GM12878 (cell line): ENCODE data around the gene DCLRE1B. TPM values are rescaled to one million over a fixed set of nuclear protein-coding genes. Genes with fewer than 3 reads are reported as not detected.

Experiments
- ATAC-seq: fragments of 200-7000 bp; cut with Tn5 transposase; 3 replicates; pipeline ENCODE4 v1.9.1; 2020; ENCODE audit warnings: mild to moderate bottlenecking, moderate library complexity
- BruUV-seq: library from RNA; stranded (reverse); fragments of 400-500 nt; replicated peaks from 2 replicates; lab custom pipeline; 2021; lab: Mats Ljungman, UMichigan
- CTCF ChIA-PET: fragments of 300-600 bp; sonication (Branson Sonifier 250); formaldehyde crosslinking; extraction: SDS; loops from one replicate; lab custom pipeline; 2021; ENCODE audit warnings: inconsistent platforms; lab: Yijun Ruan, JAX
- POLR2A ChIA-PET: fragments of 350-600 bp; formaldehyde crosslinking; extraction: SDS; loops from one replicate; lab custom pipeline; 2021; ENCODE audit warnings: inconsistent platforms; lab: Charles Lee
- RAD21 ChIA-PET: fragments of 300-600 bp; sonication (Branson Sonifier 250); formaldehyde crosslinking; loops from one replicate; lab custom pipeline; 2023; ENCODE audit warnings: antibody characterized with exemption; ENCODE audit not compliant: unreplicated experiment; lab: Charles Lee
- SMC1A ChIA-PET: fragments of 300-600 bp; sonication (Branson Sonifier 250); formaldehyde crosslinking; loops from one replicate; lab custom pipeline; 2023; ENCODE audit not compliant: unreplicated experiment, uncharacterized antibody; lab: Charles Lee
- DNase-seq: peaks from one replicate; pipeline ENCODE4 v3.0.0-alpha.2; 2011; ENCODE audit warnings: low read depth, low spot score
- FAIRE-seq: peaks from 3 replicates; lab custom pipeline; 2011; peaks lifted over from hg19 to GRCh38; lab: Jason Lieb, UNC
- H2AFZ ChIP-seq: 2 replicates; pipeline ENCODE4 v1.6.0; 2011; ENCODE audit warnings: low read depth, low read length, control low read depth; ENCODE audit not compliant: control insufficient read depth
- H3K27ac ChIP-seq: 2 replicates; pipeline ENCODE4 v1.5.1; 2011; ENCODE audit warnings: control low read depth; ENCODE audit not compliant: control insufficient read depth, insufficient read depth
- H3K27me3 ChIP-seq, 2 experiments: replicated peaks in 1 of 2; 2 replicates each; pipeline versions ENCODE4 v1.6.0 to v1.6.1; 2011; ENCODE audit warnings: low read length in 1 of 2; ENCODE audit not compliant: control insufficient read depth in 2 of 2, insufficient read depth in 2 of 2
- H3K36me3 ChIP-seq, 2 experiments: 2 replicates each; pipeline ENCODE4 v1.5.1; 2011; ENCODE audit warnings: low read length in 1 of 2; ENCODE audit not compliant: control insufficient read depth in 2 of 2, insufficient read depth in 2 of 2
- H3K4me1 ChIP-seq: 2 replicates; pipeline ENCODE4 v1.6.1; 2011; ENCODE audit warnings: mild to moderate bottlenecking, low read length, moderate library complexity, mixed read lengths; ENCODE audit not compliant: control insufficient read depth, insufficient read depth
- H3K4me2 ChIP-seq: 2 replicates; pipeline ENCODE4 v1.6.0; 2011; ENCODE audit warnings: control low read depth; ENCODE audit not compliant: control insufficient read depth, insufficient read depth
- H3K4me3 ChIP-seq: fragments of 200-600 bp; sonication (generic); 2 replicates; pipeline ENCODE4 v1.5.1; 2016
- H3K79me2 ChIP-seq: 2 replicates; pipeline ENCODE4 v1.6.0; 2011; ENCODE audit warnings: low read length; ENCODE audit not compliant: control insufficient read depth, insufficient read depth
- H3K9ac ChIP-seq: 2 replicates; pipeline ENCODE4 v1.8.0; 2011; ENCODE audit warnings: low read length, control low read depth, mixed read lengths; ENCODE audit not compliant: control insufficient read depth, insufficient read depth
- H3K9me3 ChIP-seq: replicated peaks from 3 replicates; pipeline ENCODE4 v1.5.1; 2011; ENCODE audit warnings: mild to moderate bottlenecking, low read length; ENCODE audit not compliant: control insufficient read depth, insufficient read depth
- H4K20me1 ChIP-seq: 2 replicates; pipeline ENCODE4 v1.6.0; 2011; ENCODE audit not compliant: control insufficient read depth, insufficient read depth
- ATF2 ChIP-seq: IDR thresholded peaks from 2 replicates; pipeline ENCODE4 v1.6.1; 2012; ENCODE audit warnings: low read length, inconsistent platforms
- CEBPB ChIP-seq, 2 experiments: fragments of 150-350 bp in 1 of 2; IDR thresholded peaks; 2 replicates each; pipeline ENCODE4 v1.6.1; 2012 to 2014; ENCODE audit warnings: low read depth in 2 of 2, low read length in 2 of 2, borderline replicate concordance in 1 of 2, inconsistent platforms in 1 of 2
- EGR1 ChIP-seq, 2 experiments: IDR thresholded peaks; 1 replicate in 1 of 2; 2 replicates in 1 of 2; pipeline ENCODE4 v1.6.1; 2011 to 2012; ENCODE audit warnings: low read depth in 2 of 2, low read length in 2 of 2, borderline replicate concordance in 1 of 2, mild to moderate bottlenecking in 1 of 2, moderate library complexity in 1 of 2
- ELK1 ChIP-seq: IDR thresholded peaks from 2 replicates; pipeline ENCODE4 v1.6.1; 2012; ENCODE audit warnings: low read depth, low read length, improper control_type of control experiment
- ESRRA ChIP-seq: IDR thresholded peaks from 2 replicates; pipeline ENCODE4 v1.6.1; 2012; ENCODE audit warnings: mild to moderate bottlenecking, low read length, improper control_type of control experiment
- GATAD2B ChIP-seq: fragments of 450-650 bp; conservative IDR thresholded peaks from 2 replicates; pipeline ENCODE4 v1.6.1; 2017; ENCODE audit warnings: low read depth, mild to moderate bottlenecking, moderate library complexity
- LARP7 ChIP-seq: fragments of 450-650 bp; IDR thresholded peaks from 2 replicates; pipeline ENCODE4 v1.6.1; 2017; ENCODE audit warnings: mild to moderate bottlenecking
- MYC ChIP-seq: IDR thresholded peaks from 2 replicates; pipeline ENCODE4 v1.6.1; 2011; ENCODE audit warnings: mild to moderate bottlenecking, low read length, moderate library complexity, inconsistent platforms; ENCODE audit not compliant: insufficient read depth, insufficient replicate concordance, insufficient read length, severe bottlenecking
- NKRF ChIP-seq: fragments of 450-650 bp; conservative IDR thresholded peaks from 2 replicates; pipeline ENCODE4 v1.6.1; 2017; ENCODE audit warnings: mild to moderate bottlenecking, moderate library complexity
- NR2C2 ChIP-seq: IDR thresholded peaks from 2 replicates; pipeline ENCODE4 v1.6.1; 2011; ENCODE audit warnings: borderline replicate concordance, low read depth; ENCODE audit not compliant: control insufficient read depth, insufficient read length
- POLR2AphosphoS2 ChIP-seq: IDR thresholded peaks from 2 replicates; pipeline ENCODE4 v1.6.1; 2011; ENCODE audit warnings: low read depth, mild to moderate bottlenecking, low read length, improper control_type of control experiment, moderate library complexity
- RB1 ChIP-seq: fragments of 450-650 bp; formaldehyde crosslinking; IDR thresholded peaks from 2 replicates; pipeline ENCODE4 v1.6.1; 2017; ENCODE audit warnings: mild to moderate bottlenecking, borderline replicate concordance
- SMAD5 ChIP-seq: IDR thresholded peaks from 2 replicates; pipeline ENCODE4 v1.6.1; 2016; ENCODE audit warnings: antibody characterized with exemption, low read depth
- USF2 ChIP-seq: IDR thresholded peaks from 2 replicates; pipeline ENCODE4 v1.6.1; 2011; ENCODE audit warnings: low read depth, low read length, improper control_type of control experiment, borderline replicate concordance
- WRNIP1 ChIP-seq: IDR thresholded peaks from 2 replicates; pipeline ENCODE4 v1.6.1; 2011; ENCODE audit warnings: low read depth, low read length, improper control_type of control experiment, borderline replicate concordance
- ZNF274 ChIP-seq: IDR thresholded peaks from one replicate; pipeline ENCODE4 v1.8.0; 2011; ENCODE audit not compliant: insufficient read length, insufficient read depth
- WGBS: methylation state at CpG from one replicate; pipeline ENCODE4 v1.1.6; 2016; ENCODE audit warnings: low lambda C conversion rate; ENCODE audit not compliant: insufficient replicate concordance, insufficient coverage; ENCODE audit errors: missing lambda C conversion rate; 5-methylcytosine and 5-hydroxymethylcytosine counted together
- in situ Hi-C: fragments of 300-500 bp; cut with MboI; formaldehyde crosslinking; loops from 9 replicates; pipeline ENCODE4 v1.14.3; 2018; ENCODE audit warnings: mixed read lengths
- intact Hi-C: fragments of 100-400 bp; cut with micrococcal nuclease; formaldehyde crosslinking; loops from one replicate; pipeline ENCODE4 v1.14.2; 2022; ENCODE audit not compliant: unreplicated experiment
- polyA plus RNA-seq, 11 experiments: library from polyadenylated mRNA; depleted of rRNA in 4 of 11; unstranded in 6 of 11; stranded (reverse) in 5 of 11; fragments of >200 nt; fragmentation: Nextera tagmentation in 4 of 11; fragmentation: Illumina TruSeq in 1 of 11; extraction: Ambion mirVana in 4 of 11; extraction: Trizol in 1 of 11; gene quantifications; 1 replicate in 1 of 11; 2 replicates in 10 of 11; pipeline versions ENCODE4 v1.2.1 to v1.2.3, GENCODE V29; 2011 to 2016; ENCODE audit warnings: inconsistent platforms in 2 of 11, missing spikeins in 2 of 11, low read depth in 1 of 11
- total RNA-seq, 4 experiments: library from RNA; depleted of rRNA in 3 of 4; stranded (reverse); fragments of >200 nt in 3 of 4; fragmentation: Illumina TruSeq in 1 of 4; extraction: Trizol in 1 of 4; gene quantifications; 2 replicates each; pipeline versions ENCODE4 v1.2.1 to v1.2.3, GENCODE V29; 2013 to 2021

Gene DCLRE1B
- total and polyA plus RNA-seq, 10 of the 15 experiments (the other 5 are each of a cell fraction or from before 2014, with no cell fraction given): 5.4 to 18.3 (median 13.4) TPM

GRCh38 chr1:113904293-113904673 lies 843 bp upstream of the DCLRE1B start (continued):
- TF ChIP-seq ELK1: no peak
- TF ChIP-seq NR2C2: no peak
- no peak for TF ChIP-seq POLR2AphosphoS2

GRCh38 chr1:113905435-113905861 lies 322 bp downstream of the DCLRE1B start:
- WGBS: 4% methylated on average over 15 of the region's 17 CpGs
- peak overlapping the region; percentile 95 for H3K4me2 ChIP-seq
- H3K27ac ChIP-seq: peak overlapping the region; percentile 84
- H3K27me3 ChIP-seq: no peaks in the 10 kb centered on the region
- H3K36me3 ChIP-seq: peaks cover 0 to 9% of the 10 kb centered on the region in 2 experiments; a peak in 1 of 4 replicates
- TSS peak; percentile 75 for BruUV-seq
- FAIRE-seq: no peak
- DNase-seq: no peak
- H3K9ac ChIP-seq: peak overlapping the region; percentile 93
- H2AFZ ChIP-seq: peak overlapping the region; percentile 95
- CTCF ChIA-PET: interaction anchor here (1.0 to 7.7 kb wide), 8 partner anchors 16 to 377 kb away, joined by 3 to 79 read pairs (median 41); partner anchors contain the start of gene HIPK1
- ATAC-seq: peak; percentile 27
- POLR2A ChIA-PET: interaction anchor here (0.6 to 5.8 kb wide), 5 partner anchors 10 to 47 kb away, joined by 4 to 68 read pairs (median 38); partner anchors contain the start of gene HIPK1
- in situ Hi-C loops (no loop called here), intact Hi-C loops (loop anchor here (1.0 to 10.0 kb wide), 6 partner anchors 24 to 151 kb away; partner anchors contain the start of genes HIPK1, PHTF1 and RSBN1)
- H3K4me1 ChIP-seq: peaks cover 3% of the 10 kb centered on the region
- SMC1A ChIA-PET: interaction anchor here (1.0 to 7.9 kb wide), 11 partner anchors 11 to 72 kb away, joined by 3 to 205 read pairs (median 19); partner anchors contain the start of genes BCL2L15 and HIPK1
- peaks cover 38% of the 10 kb centered on the region for H3K79me2 ChIP-seq
- H3K9me3 ChIP-seq: no peaks in the 10 kb centered on the region
- peak overlapping the region; percentile 91 for H3K4me3 ChIP-seq
- RAD21 ChIA-PET: interaction anchor here (0.8 to 4.0 kb wide), 9 partner anchors 15 to 71 kb away, joined by 3 to 110 read pairs (median 38); partner anchors contain the start of gene HIPK1
- H4K20me1 ChIP-seq: no peaks in the 10 kb centered on the region
- TF ChIP-seq MYC: no peak
- TF ChIP-seq ZNF274: no peak
- no peak for TF ChIP-seq WRNIP1
- 0 out of 2 replicates have a peak, but pooled peaks have one; percentile 0 for TF ChIP-seq RB1
- peak; percentile 83; the same call in 1 of the 2 replicates for TF ChIP-seq GATAD2B
- TF ChIP-seq NKRF: peak; percentile 99; the same call in 1 of the 2 replicates
- no peak for TF ChIP-seq SMAD5
- no peak for TF ChIP-seq ESRRA
- no peak for TF ChIP-seq EGR1 (IDR thresholded peaks at IDR 0.05; ENCODE audit: borderline replicate concordance in 1 of 2, low read depth in 2 of 2, low read length in 2 of 2)
- TF ChIP-seq ATF2: 0 out of 2 replicates have a peak, but pooled peaks have one; percentile 38
- TF ChIP-seq CEBPB (IDR thresholded peaks at IDR 0.05; ENCODE audit: borderline replicate concordance in 1 of 2, low read depth in 2 of 2, low read length in 2 of 2): 0 out of 4 replicates have a peak, but pooled peaks of 1 of the 2 experiments have one; percentile 0
- peak; percentile 78; the same call in 1 of the 2 replicates for TF ChIP-seq LARP7
- no peak for TF ChIP-seq USF2
